Measurements from ENCODE around the gene RGS9BP. TPM values are rescaled to one million over a fixed set of nuclear protein-coding genes. Genes with fewer than 3 reads are reported as not detected.
A peak's percentile ranks its signal among the peaks of the same experiment; 100 is the strongest.

Gene RGS9BP
- total and polyA plus RNA-seq, 2 of the 13 experiments (the other 11 are each of a cell fraction or from before 2014, with no cell fraction given), result 0.01 TPM; not detected in 1

DNA sequence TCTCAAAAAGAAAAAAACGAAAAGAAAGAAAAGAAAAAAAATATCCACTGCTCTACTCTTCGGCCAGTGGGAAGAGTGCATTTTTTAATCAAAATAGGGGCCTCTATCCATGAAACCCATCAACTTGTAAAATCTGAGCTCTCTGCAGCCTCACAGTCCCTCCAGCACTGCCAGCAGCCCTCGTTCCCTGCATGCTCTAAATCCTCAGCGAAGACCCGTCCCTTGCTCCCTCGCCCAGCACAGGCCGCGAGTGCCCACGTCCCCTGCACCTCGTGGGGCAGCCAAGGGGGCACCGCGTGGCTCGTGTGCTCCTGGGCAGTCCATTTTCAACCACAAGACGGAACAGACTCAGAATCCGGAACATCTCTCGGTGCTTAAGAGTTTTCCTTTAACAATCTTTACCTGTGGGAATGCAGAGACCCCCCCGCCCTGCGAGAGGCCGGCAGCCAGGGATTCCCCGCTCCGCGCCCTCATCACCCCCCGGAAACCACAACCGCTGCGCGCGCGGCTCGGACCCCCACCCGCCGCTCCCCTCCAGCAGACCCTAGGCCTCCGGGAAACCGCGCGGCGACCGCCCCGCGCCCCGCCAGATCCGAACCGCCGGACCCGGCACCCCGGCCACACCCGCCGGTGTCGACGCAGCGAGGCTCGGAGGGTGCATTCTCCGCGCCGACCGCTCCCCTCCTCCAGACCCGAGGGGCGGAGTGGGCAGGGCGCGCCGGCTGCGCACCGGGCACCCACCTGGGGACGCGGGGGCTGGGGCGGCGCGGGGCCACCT lies 1.3 kb upstream of the RGS9BP start (continued):
- TF ChIP-seq, protein P1, sequence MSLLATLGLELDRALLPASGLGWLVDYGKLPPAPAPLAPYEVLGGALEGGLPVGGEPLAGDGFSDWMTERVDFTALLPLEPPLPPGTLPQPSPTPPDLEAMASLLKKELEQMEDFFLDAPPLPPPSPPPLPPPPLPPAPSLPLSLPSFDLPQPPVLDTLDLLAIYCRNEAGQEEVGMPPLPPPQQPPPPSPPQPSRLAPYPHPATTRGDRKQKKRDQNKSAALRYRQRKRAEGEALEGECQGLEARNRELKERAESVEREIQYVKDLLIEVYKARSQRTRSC (CRISPR knock-in tag; IDR thresholded peaks at IDR 0.05; ENCODE audit: low read depth), result no peak
- TF ChIP-seq HIVEP1 (CRISPR knock-in tag; IDR thresholded peaks at IDR 0.05) (no peak), KMT2A (CRISPR knock-in tag; IDR thresholded peaks at IDR 0.05) (no peak), ZNF720 (CRISPR knock-in tag; IDR thresholded peaks at IDR 0.05) (no peak), MTA1 (CRISPR knock-in tag; IDR thresholded peaks at IDR 0.05; ENCODE audit: borderline replicate concordance) (peak; percentile 56; the same call in 1 of the 2 replicates), HNRNPL (IDR thresholded peaks at IDR 0.05; ENCODE audit: low read depth, low read length) (peak; percentile 66; the same call in 1 of the 2 replicates), EEA1 (CRISPR knock-in tag; IDR thresholded peaks at IDR 0.05; ENCODE audit: borderline replicate concordance) (no peak), NFIB (CRISPR knock-in tag; IDR thresholded peaks at IDR 0.05; ENCODE audit: borderline replicate concordance) (no peak), ZNF503 (CRISPR knock-in tag; IDR thresholded peaks at IDR 0.05) (no peak), ZNF496 (CRISPR knock-in tag; IDR thresholded peaks at IDR 0.05; ENCODE audit: insufficient replicate concordance) (no peak), ZNF670 (CRISPR knock-in tag; IDR thresholded peaks at IDR 0.05; ENCODE audit: borderline replicate concordance) (no peak), CSRNP1 (CRISPR knock-in tag; IDR thresholded peaks at IDR 0.05) (no peak), NCOA5 (CRISPR knock-in tag; IDR thresholded peaks at IDR 0.05) (no peak), FLYWCH1 (CRISPR knock-in tag; IDR thresholded peaks at IDR 0.05) (no peak), ZNF446 (CRISPR knock-in tag; IDR thresholded peaks at IDR 0.05) (no peak), IKZF1 (IDR thresholded peaks at IDR 0.05) (no peak), ZBTB25 (CRISPR knock-in tag; IDR thresholded peaks at IDR 0.05) (no peak)
- TF ChIP-seq, protein P2, sequence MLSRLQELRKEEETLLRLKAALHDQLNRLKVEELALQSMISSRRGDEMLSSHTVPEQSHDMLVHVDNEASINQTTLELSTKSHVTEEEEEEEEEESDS (CRISPR knock-in tag; IDR thresholded peaks at IDR 0.05; ENCODE audit: borderline replicate concordance), result no peak
- TF ChIP-seq, protein P3, sequence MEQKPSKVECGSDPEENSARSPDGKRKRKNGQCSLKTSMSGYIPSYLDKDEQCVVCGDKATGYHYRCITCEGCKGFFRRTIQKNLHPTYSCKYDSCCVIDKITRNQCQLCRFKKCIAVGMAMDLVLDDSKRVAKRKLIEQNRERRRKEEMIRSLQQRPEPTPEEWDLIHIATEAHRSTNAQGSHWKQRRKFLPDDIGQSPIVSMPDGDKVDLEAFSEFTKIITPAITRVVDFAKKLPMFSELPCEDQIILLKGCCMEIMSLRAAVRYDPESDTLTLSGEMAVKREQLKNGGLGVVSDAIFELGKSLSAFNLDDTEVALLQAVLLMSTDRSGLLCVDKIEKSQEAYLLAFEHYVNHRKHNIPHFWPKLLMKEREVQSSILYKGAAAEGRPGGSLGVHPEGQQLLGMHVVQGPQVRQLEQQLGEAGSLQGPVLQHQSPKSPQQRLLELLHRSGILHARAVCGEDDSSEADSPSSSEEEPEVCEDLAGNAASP (CRISPR knock-in tag; IDR thresholded peaks at IDR 0.05; ENCODE audit: borderline replicate concordance), result no peak
- TF ChIP-seq, protein P4, sequence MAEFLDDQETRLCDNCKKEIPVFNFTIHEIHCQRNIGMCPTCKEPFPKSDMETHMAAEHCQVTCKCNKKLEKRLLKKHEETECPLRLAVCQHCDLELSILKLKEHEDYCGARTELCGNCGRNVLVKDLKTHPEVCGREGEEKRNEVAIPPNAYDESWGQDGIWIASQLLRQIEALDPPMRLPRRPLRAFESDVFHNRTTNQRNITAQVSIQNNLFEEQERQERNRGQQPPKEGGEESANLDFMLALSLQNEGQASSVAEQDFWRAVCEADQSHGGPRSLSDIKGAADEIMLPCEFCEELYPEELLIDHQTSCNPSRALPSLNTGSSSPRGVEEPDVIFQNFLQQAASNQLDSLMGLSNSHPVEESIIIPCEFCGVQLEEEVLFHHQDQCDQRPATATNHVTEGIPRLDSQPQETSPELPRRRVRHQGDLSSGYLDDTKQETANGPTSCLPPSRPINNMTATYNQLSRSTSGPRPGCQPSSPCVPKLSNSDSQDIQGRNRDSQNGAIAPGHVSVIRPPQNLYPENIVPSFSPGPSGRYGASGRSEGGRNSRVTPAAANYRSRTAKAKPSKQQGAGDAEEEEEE (CRISPR knock-in tag; IDR thresholded peaks at IDR 0.05; ENCODE audit: borderline replicate concordance), result no peak

Data from HepG2 (cell line).